C4-2B (cell line): ENCODE data around the gene LRRN2.

ENCODE experiments used
- CTCF ChIP-seq: fragments of 450-650 bp; conservative IDR thresholded peaks from 2 replicates; pipeline ENCODE4 v1.5.1; 2017; ENCODE audit warnings: mild to moderate bottlenecking
- ZFX ChIP-seq: fragments of 450-650 bp; IDR thresholded peaks from 2 replicates; pipeline ENCODE4 v1.6.1; 2017

- TF ChIP-seq CTCF (no peak), ZFX (no peak)
These were observed 15.7 kb upstream of the LRRN2 start for GRCh38 chr1:204701229-204701628.
